Measurements from ENCODE around the gene RHCE. TPM values are rescaled to one million over a fixed set of nuclear protein-coding genes. Genes with fewer than 3 reads are reported as not detected.
"Not testable (repeated sequence)": the region's sequence is repeated elsewhere in the genome, so short reads cannot be mapped to it uniquely, and the experiment has no call there.

The RHCE gene
- total RNA-seq, 3 donors from 2014 or later, result 0.39 TPM; not detected in 2

- ATAC-seq; intact Hi-C loops (cut with DNase I, micrococcal nuclease); H3K9me3 ChIP-seq; H3K4me1 ChIP-seq (ENCODE audit: low read depth); DNase-seq; H3K4me3 ChIP-seq; H3K36me3 ChIP-seq (ENCODE audit: low read depth): not testable (repeated sequence)
Measured at GRCh38 chr1:25322127-25322526, 98.5 kb downstream of the RHCE start.

DNA sequence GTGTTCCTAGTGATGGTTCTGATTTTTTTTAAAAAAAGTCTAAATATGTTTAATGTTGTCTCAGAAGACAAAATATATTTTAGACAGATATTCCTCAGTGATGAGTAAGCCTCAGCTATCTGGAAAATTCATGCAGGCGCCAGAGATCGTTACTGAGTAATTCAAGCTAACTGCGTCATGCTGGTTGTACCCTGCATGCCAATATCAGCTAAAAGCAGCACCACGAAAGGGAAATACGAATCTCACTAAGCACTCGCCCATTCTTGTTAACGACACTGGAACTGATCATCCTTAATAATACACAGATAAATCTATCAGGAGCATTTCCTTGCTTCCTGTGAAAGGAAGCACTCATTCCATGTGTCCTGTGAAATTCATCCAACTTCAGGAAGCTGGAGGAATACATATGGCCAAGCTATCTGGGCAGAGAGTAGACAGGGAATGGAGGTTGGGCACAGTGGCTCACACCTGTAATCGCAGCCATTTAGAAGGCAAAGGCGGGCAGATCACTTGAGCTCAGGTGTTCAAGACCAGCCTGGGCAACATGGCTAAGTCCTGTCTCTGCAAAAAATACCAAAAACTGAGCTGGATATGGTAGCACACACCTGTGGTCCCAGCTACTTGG is 100.2 kb downstream of the RHCE start:
- intact Hi-C loops (cut with DNase I, micrococcal nuclease); DNase-seq; H3K4me3 ChIP-seq; H3K9me3 ChIP-seq; H3K36me3 ChIP-seq (ENCODE audit: low read depth); H3K4me1 ChIP-seq (ENCODE audit: low read depth); ATAC-seq: not testable (repeated sequence)

- intact Hi-C loops (cut with DNase I, micrococcal nuclease); ATAC-seq: not testable (repeated sequence)
Measured at GRCh38 chr1:25312806-25313470, 107.7 kb downstream of the RHCE start.

More at GRCh38 chr1:25312806-25313470, 107.7 kb downstream of the RHCE start:
- H3K9me3 ChIP-seq; H3K36me3 ChIP-seq (ENCODE audit: low read depth); H3K4me3 ChIP-seq; H3K4me1 ChIP-seq (ENCODE audit: low read depth); DNase-seq: not testable (repeated sequence)

Other genes starting within 250 kb of the RHCE start
- 10 to 100 TPM; 44.0 to 57.9 (median 48.2) TPM for gene SYF2, start 188.3 kb downstream of the RHCE start, total RNA-seq
- gene RSRP1, start 173.4 kb downstream of the RHCE start, total RNA-seq, result 100 to 1,000 TPM; 151 to 179 (median 153) TPM
- not detected for gene RHD, start 148.3 kb downstream of the RHCE start, total RNA-seq
- gene TMEM50A, start 82.5 kb downstream of the RHCE start, total RNA-seq, result 100 to 1,000 TPM; 110 to 149 (median 134) TPM
- 10 to 100 TPM; 21.8 to 23.5 (median 22.5) TPM for gene MACO1, start 10.1 kb upstream of the RHCE start, total RNA-seq
- gene LDLRAP1, start 122.8 kb upstream of the RHCE start, total RNA-seq, result 10 to 100 TPM; 31.0 to 43.5 (median 37.0) TPM
- 10 to 100 TPM in 1 of 3 donors, 1 to 10 TPM in 2; 2.5 to 22.0 (median 6.1) TPM for gene MAN1C1, start 196.0 kb upstream of the RHCE start, total RNA-seq